ENCODE results near the gene EPB41L4A.

DNA sequence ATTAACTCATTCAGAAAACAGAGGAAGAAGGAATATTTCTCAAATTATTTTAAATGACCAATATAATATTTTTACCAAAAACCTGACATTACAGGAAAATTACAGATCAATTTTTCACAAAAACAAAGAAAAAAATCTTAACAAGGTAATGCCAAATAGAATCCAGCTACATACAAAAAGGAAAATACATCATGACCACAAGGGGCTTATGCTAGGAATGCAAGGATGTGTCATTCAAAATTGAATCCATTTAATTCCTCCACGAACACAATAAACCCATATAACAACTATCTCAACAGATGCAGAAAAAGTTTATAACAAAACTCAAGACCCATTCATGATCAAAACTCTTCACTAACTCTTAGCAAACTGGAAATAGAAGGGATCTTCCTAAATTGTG is 239.8 kb downstream of the EPB41L4A start:
- TF ChIP-seq, protein P1, sequence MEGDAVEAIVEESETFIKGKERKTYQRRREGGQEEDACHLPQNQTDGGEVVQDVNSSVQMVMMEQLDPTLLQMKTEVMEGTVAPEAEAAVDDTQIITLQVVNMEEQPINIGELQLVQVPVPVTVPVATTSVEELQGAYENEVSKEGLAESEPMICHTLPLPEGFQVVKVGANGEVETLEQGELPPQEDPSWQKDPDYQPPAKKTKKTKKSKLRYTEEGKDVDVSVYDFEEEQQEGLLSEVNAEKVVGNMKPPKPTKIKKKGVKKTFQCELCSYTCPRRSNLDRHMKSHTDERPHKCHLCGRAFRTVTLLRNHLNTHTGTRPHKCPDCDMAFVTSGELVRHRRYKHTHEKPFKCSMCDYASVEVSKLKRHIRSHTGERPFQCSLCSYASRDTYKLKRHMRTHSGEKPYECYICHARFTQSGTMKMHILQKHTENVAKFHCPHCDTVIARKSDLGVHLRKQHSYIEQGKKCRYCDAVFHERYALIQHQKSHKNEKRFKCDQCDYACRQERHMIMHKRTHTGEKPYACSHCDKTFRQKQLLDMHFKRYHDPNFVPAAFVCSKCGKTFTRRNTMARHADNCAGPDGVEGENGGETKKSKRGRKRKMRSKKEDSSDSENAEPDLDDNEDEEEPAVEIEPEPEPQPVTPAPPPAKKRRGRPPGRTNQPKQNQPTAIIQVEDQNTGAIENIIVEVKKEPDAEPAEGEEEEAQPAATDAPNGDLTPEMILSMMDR (IDR thresholded peaks at IDR 0.05; ENCODE audit: poor library complexity) = no peak
- TF ChIP-seq EZH2 (IDR thresholded peaks at IDR 0.05; ENCODE audit: borderline replicate concordance) = no peak
- TF ChIP-seq EZH2phosphoT487 (IDR thresholded peaks at IDR 0.05; ENCODE audit: low read depth, severe bottlenecking, unreplicated experiment) = no peak
